T-helper 2 cell treated with Interferon-gamma antibody and Interleukin-4, amounts not matched to agents 5 μg/mL and 100 μg/mL, for 36 hours (primary cell): ENCODE measurements around the gene CACNA1S.

Source experiments
- DNase-seq: peaks from one replicate; pipeline ENCODE4 v3.0.0; 2021; ENCODE audit warnings: low spot score
- H3K27ac Mint-ChIP-seq: one replicate; pipeline ENCODE4 v1.8.0; 2021; ENCODE audit warnings: mild to moderate bottlenecking, mixed read lengths
- H3K27me3 Mint-ChIP-seq: one replicate; pipeline ENCODE4 v1.8.0; 2021; ENCODE audit warnings: low read depth, mixed read lengths
- H3K36me3 Mint-ChIP-seq: one replicate; pipeline ENCODE4 v1.8.0; 2021; ENCODE audit warnings: low read depth, mixed read lengths
- H3K4me1 Mint-ChIP-seq: one replicate; pipeline ENCODE4 v1.8.0; 2021; ENCODE audit warnings: low read depth, mixed read lengths
- H3K4me3 Mint-ChIP-seq: one replicate; pipeline ENCODE4 v1.8.0; 2022; ENCODE audit warnings: mild to moderate bottlenecking, moderate library complexity, mixed read lengths
- H3K9me3 Mint-ChIP-seq: one replicate; pipeline ENCODE4 v1.8.0; 2021; ENCODE audit warnings: mixed read lengths

CACNA1S gene

DNA sequence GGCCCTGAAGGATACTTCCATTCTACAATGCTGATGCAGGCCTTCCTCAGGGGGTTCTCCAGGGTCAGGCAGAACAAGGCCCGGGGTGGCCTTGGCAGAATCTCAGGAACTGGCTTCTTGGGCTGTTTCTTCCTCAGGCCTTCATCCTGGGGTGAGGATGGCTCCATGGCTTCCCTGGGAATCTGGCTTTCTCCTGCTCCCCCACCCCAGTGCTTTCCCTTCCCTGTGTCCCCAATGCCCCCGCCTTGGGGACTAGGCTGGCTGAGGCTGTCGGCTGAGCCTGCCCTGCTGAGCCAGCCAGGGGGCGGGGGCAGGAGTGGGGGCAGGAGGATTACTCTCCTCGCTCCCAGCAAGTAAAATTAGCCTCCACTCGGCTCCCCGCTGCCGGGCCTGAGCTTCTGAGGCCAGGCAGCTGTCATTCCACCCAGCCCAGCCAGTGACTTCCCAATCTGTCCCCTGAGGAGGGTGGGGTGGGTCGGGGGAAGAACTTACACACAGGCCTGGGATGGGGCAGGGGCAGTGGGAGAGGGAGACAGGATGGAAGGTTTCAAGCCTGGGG is at the start of gene CACNA1S:
Gene CACNA1S (minus strand): TSS at position 254 of the 559 bp plus-strand sequence. CDS start 87 bp downstream, at position 167.
- Mint-ChIP-seq H3K4me3 (peak within 1 kb of the TSS; percentile 32), H3K27me3 (peaks cover 35% of the 10 kb centered on the region), H3K36me3 (no peaks in the 10 kb centered on the region)

DNA sequence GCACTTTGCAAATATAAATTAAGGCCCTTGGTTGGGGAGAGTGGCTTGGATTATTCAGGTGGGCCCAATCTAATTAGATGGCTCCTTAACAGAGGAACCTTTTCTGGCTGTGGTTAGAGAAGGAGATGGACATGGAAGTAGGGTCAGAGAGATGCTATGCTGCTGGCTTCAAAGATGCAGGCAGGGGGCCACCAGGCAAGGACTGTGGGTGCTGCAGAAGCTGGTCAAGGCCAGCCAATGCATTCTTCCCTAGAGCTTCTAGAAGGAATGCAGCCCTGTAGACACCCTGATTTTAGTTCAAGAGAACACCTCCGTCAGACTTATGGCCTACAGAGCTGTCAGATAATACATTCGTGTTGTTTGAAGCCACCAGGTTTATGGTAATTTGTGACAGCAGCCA is 45.7 kb upstream of the CACNA1S start:
- Mint-ChIP-seq H3K27ac (no peak overlapping the region), H3K4me1 (peaks cover 12% of the 10 kb centered on the region), H3K4me3 (no peak overlapping the region), H3K27me3 (peaks cover 27% of the 10 kb centered on the region), H3K36me3 (no peaks in the 10 kb centered on the region), H3K9me3 (no peaks in the 10 kb centered on the region)
- no peak for DNase-seq

More for the DNA sequence above, at the start of gene CACNA1S:
- H3K27ac Mint-ChIP-seq, result no peak within 1 kb of the TSS
- no peaks in the 10 kb centered on the region for H3K9me3 Mint-ChIP-seq
- no peak for DNase-seq
- H3K4me1 Mint-ChIP-seq, result peaks cover 2% of the 10 kb centered on the region

DNA sequence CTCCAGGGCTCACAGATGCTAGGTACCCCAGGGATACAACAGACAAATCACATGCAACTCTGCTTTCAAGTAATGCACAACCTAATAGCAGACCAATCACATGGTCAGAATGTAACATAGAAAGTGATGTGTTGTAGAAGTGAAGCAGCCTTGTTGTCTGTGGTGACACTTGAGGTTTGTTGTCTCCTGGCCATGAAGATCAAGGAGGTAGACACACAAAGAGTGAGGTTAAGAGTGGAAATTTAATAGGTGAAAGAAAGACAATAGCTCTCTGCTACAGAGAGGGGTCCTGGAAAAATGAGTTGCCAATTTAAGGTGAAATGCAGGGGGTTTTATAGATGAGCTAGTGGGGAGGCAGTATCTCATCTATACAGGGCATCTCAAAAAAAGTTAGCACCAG is 44.6 kb upstream of the CACNA1S start:
- H3K9me3 Mint-ChIP-seq, result no peaks in the 10 kb centered on the region
- H3K27ac Mint-ChIP-seq, result no peak overlapping the region
- H3K4me3 Mint-ChIP-seq, result no peak overlapping the region
- peaks cover 12% of the 10 kb centered on the region for H3K4me1 Mint-ChIP-seq
- no peaks in the 10 kb centered on the region for H3K36me3 Mint-ChIP-seq
- H3K27me3 Mint-ChIP-seq, result peaks cover 20% of the 10 kb centered on the region
- no peak for DNase-seq

DNA sequence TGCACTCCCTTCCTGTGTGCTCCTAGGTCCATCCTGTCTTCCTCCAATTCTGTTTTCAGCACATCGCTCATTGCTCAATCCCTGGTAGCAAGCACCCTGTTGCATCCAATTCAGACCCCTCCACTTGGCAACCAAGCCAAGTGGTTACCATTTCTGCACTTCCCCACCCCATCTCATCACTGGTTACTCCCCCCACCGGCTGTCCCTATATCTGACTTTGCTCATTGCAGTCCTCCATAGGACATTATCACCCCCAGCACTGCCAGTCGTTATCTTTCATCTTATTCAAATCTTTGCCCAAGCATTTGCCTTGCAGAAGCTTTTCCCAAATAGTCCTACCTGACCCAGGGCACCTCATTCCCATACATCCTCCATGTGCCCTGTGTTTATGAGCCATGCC is 44.1 kb upstream of the CACNA1S start:
- no peak overlapping the region for H3K27ac Mint-ChIP-seq

DNA sequence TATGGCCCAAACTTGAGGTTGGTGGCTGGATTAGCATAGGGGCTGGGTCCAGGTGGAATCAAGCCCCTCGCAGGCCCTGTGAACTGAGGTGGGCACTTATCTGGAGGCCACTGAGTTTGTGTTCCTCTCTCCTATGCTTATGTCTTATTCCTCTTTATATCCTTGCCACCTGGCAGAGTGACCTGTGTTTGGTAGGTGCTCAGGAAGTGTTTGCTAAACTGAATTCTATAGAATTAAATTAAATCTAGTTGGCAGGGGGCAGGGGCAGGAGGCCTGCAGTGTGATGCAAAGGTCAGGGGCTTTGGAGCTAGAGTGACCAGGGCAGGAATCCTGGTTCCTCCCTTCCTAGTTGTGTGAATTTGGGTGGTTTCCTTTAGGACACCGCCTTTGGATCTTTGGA is 43.1 kb upstream of the CACNA1S start:
- Mint-ChIP-seq H3K36me3 (no peaks in the 10 kb centered on the region), H3K4me1 (peaks cover 12% of the 10 kb centered on the region), H3K9me3 (no peaks in the 10 kb centered on the region), H3K27ac (no peak overlapping the region), H3K4me3 (no peak overlapping the region), H3K27me3 (peaks cover 16% of the 10 kb centered on the region)
- no peak for DNase-seq

More for the DNA sequence above, 44.1 kb upstream of the CACNA1S start:
- Mint-ChIP-seq H3K27me3 (peaks cover 20% of the 10 kb centered on the region), H3K4me3 (no peak overlapping the region), H3K9me3 (no peaks in the 10 kb centered on the region), H3K4me1 (peaks cover 12% of the 10 kb centered on the region), H3K36me3 (no peaks in the 10 kb centered on the region)
- DNase-seq, result no peak

DNA sequence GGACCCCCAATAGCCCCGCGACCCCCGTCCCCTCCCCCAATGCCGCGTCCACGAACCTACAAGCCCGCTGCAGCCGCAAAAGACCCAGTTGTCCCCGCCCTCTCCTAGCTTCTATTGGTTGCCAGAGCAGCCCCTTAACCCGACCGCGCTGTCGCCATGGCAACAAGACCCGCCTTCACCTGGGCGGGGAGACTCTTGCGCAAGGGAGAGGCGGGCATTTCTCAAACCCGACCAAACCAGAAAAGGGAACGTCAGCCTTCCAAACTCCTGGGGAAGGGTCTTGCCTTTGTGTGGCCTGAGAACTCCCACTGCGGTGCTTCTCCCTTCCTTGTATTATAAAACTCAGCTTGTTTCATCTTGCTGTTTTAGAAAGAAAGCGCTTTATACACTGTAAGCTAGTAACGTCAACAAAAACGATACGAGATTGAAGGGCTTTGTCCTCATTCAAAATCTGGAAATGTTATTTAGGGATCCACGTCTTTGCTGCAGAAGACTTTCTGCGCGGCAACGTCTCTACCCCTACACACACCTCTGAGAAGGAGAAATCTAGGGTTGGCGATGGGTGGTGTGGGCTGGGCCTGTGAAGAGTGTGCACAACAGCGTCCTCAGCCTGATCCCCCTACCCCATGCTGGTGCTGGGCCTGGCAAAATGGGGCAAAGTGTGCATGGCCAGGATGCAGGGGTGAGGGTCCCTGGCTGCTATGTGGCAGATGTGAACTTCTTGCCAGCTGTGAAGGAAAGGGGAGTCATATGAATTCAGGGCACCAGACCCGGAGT is 42.4 kb upstream of the CACNA1S start, which contains the start of gene TMEM9:
Gene TMEM9 (minus strand): TSS at position 86 of the 777 bp plus-strand sequence. CDS start 551 bp downstream, outside the sequence.
- DNase-seq, result peak; percentile 92
- H3K4me1 Mint-ChIP-seq, result peaks cover 12% of the 10 kb centered on the region
- peaks cover 16% of the 10 kb centered on the region for H3K27me3 Mint-ChIP-seq

DNA sequence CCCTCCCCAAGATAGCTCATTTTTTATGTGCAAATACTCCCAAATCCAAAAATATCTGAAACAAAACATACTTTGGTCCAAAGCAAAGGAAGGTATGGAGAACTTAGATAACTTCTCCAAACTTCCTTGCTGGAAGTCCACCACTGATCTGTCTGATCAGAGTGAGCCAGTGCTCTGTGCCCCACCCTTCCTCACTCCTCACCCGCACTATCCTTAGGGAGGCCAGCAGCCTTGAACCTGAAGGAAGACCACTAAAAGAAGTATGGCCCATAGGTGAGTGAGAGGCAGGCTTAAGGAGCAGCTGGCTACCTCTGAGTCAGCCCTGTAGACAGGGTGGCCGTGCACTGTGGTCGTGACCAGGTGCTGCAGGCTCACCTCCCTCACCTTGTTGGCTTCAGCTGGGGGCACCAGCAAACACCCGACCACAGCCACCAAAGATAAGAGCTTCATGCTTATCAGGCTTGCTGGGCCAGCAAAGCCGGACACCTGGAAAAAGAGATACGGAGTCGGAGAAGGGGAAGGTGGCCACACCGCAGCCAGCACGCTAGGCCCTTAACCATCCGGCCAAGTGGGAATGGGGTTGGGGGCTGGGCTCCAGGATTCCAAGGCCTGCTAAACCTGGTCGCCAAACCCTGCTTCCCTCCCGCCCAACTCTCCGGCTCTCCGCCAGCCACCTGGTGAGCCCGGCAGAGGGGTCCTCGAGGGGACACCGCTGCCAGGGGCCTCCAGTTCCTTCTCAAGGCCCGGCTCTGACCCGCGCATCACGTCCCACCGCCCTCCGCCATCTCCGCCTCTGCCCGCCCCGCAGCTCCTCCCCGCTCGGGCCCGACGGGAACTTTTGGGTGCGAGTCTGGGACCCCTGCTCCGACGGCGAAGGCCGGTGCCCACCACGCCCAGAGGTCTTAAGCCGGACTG is 41.5 kb upstream of the CACNA1S start:
- Mint-ChIP-seq H3K27ac (peak overlapping the region; percentile 75), H3K9me3 (no peaks in the 10 kb centered on the region), H3K36me3 (peaks cover 2% of the 10 kb centered on the region), H3K4me3 (peak overlapping the region; percentile 83), H3K4me1 (peaks cover 12% of the 10 kb centered on the region), H3K27me3 (peaks cover 16% of the 10 kb centered on the region)
- DNase-seq, result no peak

More for the DNA sequence above, 42.4 kb upstream of the CACNA1S start, which contains the start of gene TMEM9:
- H3K36me3 Mint-ChIP-seq, result no peaks in the 10 kb centered on the region
- H3K9me3 Mint-ChIP-seq, result no peaks in the 10 kb centered on the region
- peak within 1 kb of the TSS; percentile 75 for H3K27ac Mint-ChIP-seq
- peak within 1 kb of the TSS; percentile 83 for H3K4me3 Mint-ChIP-seq

DNA sequence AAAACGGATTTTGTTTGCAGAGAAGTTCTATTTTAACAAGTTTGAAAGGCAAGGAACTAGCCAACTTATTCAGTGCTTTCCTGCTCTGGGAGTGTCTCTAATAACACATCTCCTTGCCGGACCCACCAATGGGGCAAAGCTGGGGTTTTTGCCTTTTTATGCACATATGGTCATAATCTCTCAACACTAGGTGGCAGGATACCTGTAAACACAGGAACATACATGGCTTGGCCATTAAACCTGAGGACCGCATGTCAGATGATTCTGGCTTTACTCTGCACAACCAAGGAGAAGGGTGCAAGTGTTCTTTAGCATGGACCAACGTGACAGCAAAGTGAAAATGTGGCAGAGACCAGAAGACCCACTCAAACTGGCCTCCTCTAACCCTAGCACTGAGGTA is 37.2 kb upstream of the CACNA1S start:
- peaks cover 2% of the 10 kb centered on the region for H3K36me3 Mint-ChIP-seq
- no peak overlapping the region for H3K4me3 Mint-ChIP-seq
- no peak overlapping the region for H3K27ac Mint-ChIP-seq
- no peak for DNase-seq
- H3K9me3 Mint-ChIP-seq, result no peaks in the 10 kb centered on the region
- H3K27me3 Mint-ChIP-seq, result peaks cover 1% of the 10 kb centered on the region
- H3K4me1 Mint-ChIP-seq, result peaks cover 7% of the 10 kb centered on the region

DNA sequence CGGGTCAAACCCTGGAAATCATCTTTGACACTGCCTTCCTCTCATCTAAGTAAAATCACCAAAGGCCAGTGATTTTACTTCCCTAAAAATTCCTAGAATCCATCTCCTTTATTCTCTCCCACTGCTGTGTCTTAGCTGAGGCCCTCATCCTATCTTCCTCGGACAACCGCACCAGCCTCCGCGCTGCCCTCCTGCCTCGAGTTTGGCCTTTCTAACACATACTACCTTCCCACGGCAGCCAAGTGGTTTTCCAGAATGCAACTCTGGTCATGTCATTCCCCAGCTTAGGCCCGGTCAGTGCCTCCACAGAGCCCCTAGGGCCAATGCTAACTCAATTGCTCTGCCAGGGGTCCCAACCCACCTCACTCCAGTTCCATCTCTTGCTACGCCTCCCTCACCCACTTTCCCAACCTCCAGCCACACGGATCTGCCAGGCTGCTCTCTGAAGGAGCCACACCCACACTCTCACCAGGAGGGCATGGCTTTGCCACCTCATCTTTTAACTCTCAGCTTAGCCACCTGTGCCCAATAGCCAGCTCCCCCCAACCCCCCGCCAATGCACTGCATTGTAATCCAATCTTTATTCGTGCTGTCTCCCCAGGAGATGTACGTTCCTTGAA is 35.3 kb upstream of the CACNA1S start:
- DNase-seq, result no peak
- Mint-ChIP-seq H3K9me3 (no peaks in the 10 kb centered on the region), H3K36me3 (peaks cover 5% of the 10 kb centered on the region), H3K27ac (no peak overlapping the region), H3K27me3 (no peaks in the 10 kb centered on the region), H3K4me3 (no peak overlapping the region), H3K4me1 (no peaks in the 10 kb centered on the region)

DNA sequence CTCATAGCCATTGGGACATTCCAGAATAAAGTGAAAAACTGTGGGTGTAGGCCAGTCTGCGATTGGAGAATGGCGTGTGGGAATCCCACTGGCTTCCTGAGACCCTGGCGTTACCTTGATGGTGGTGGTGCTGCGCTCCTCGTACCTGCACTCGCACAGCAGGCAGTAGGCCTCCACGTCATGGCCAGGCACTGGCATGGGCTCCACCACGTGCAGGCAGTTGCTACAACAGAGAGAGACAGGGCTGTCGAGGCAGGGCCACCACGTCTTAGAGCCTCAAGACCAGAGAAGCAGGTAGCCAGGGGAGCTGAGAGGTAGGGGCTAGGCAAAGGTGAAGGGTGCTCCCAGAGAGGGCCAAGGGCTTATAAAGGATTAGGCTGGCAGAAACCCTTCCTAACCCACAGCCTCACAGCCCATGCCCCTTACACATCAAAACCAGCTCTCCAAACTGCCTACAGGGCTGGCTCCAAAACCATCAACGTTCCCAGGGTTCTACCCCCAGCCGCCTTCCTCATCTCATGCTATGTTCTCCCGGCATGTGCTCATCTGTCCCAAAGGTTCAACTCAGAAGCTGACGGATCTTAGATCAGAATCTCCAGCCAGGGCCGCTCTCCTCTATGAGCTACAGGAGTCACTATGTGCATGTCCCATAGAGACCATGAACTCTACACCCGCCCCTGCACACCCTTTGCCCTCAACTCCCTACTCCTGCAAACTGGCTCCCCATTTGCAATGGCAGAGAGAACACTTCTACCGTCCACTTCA is 34.6 kb upstream of the CACNA1S start:
- H3K27ac Mint-ChIP-seq, result no peak overlapping the region
- H3K36me3 Mint-ChIP-seq, result peaks cover 5% of the 10 kb centered on the region
- H3K9me3 Mint-ChIP-seq, result no peaks in the 10 kb centered on the region
- no peaks in the 10 kb centered on the region for H3K4me1 Mint-ChIP-seq
- H3K4me3 Mint-ChIP-seq, result no peak overlapping the region
- H3K27me3 Mint-ChIP-seq, result no peaks in the 10 kb centered on the region
- DNase-seq, result no peak

DNA sequence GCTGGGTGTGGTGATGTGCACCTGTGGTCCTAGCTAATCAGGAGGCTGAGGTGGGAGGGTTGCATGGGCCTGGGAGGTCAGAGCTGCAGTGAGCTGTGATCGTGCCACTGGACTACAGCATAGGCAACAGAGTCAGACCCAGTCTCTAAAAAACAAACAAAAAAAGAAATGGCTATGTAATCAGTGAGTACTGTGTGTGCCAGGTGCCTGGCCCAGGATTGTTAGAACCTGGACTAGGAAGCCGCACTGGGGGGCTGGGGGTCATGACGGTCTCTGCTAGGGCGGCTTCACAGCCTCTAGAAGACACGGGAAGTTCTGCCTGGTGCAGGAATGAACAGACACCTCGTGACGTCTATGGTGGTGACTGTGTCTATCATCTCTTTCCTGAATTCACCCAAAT is 33.6 kb upstream of the CACNA1S start:
- Mint-ChIP-seq H3K36me3 (peaks cover 5% of the 10 kb centered on the region), H3K9me3 (no peaks in the 10 kb centered on the region), H3K27me3 (no peaks in the 10 kb centered on the region), H3K4me1 (no peaks in the 10 kb centered on the region), H3K4me3 (no peak overlapping the region), H3K27ac (no peak overlapping the region)
- DNase-seq, result no peak

DNA sequence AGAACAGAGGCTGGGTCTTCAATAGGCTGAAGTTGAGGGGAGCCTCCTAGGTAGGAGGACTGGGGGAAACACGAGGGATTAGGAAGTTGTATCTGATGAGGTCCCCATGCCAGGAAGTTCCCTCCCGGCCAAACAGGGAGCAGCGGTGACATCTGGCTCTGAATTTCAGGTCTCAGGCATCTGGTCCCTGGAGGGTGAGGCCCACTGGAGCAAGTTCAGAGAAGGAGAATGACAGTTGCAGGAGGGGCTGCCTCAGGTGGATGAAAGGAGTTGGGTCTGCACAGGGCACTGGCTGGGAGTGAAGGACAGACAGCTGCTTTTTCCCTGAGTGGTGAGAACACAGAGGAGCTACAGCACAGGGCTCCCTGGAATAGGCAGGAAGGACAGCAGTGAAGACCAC is 32.9 kb upstream of the CACNA1S start:
- no peak for DNase-seq
- Mint-ChIP-seq H3K36me3 (peaks cover 5% of the 10 kb centered on the region), H3K4me1 (no peaks in the 10 kb centered on the region), H3K9me3 (no peaks in the 10 kb centered on the region), H3K4me3 (no peak overlapping the region), H3K27ac (no peak overlapping the region), H3K27me3 (no peaks in the 10 kb centered on the region)

DNA sequence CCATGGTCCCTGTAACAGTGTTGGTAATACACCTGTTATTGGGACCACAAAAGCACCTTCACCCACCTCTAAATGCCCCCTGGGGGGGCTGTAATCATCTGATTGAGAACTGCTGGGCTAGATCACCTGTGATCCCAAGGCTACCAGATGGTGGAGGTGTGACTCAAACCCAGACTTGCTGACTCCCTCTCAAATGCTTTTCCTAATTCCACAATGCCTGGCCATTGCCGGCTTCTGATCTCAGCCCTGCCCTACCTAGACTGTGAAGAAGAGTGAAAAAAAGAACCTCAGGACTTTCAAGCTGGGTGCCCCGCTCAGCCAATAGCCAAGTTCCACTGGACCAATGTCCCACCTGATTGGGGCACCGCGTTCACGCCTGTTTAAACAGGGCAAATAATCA is 32.5 kb upstream of the CACNA1S start:
- Mint-ChIP-seq H3K27ac (no peak overlapping the region), H3K9me3 (no peaks in the 10 kb centered on the region), H3K36me3 (peaks cover 5% of the 10 kb centered on the region), H3K4me1 (no peaks in the 10 kb centered on the region), H3K4me3 (no peak overlapping the region), H3K27me3 (no peaks in the 10 kb centered on the region)
- no peak for DNase-seq
